ENCODE results near the gene SH3TC2.
A peak's percentile ranks its signal among the peaks of the same experiment; 100 is the strongest.

The SH3TC2 gene

DNA sequence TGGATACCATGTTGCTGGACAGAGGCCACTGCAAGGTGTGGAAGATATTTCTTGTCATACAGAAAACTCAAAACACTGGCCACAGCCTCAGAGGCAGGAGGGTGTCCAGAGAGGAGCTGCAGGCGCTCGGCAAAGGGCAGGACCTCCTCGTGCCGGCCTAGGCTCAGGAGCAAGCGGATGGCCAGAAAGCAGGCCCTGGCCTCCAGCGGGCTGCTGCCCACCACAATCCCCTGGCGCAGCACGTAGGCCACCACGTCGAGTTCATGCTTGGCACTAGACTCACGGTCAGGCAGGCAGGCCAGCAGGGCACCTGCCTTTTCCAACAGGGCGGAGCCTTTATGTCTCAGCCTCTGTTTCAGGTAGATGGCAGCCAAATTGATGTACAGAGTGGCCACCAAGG is 35.2 kb downstream of the SH3TC2 start:
- DNase-seq: no peak

- no peak for DNase-seq
Observed at GRCh38 chr5:149024943-149025342, 37.9 kb downstream of the SH3TC2 start.

GRCh38 chr5:149024477-149024876 is 38.4 kb downstream of the SH3TC2 start:
- no peak for DNase-seq

GRCh38 chr5:149022200-149022599 is 40.7 kb downstream of the SH3TC2 start:
- no peak for DNase-seq

- DNase-seq: no peak
Observed at GRCh38 chr5:149019679-149020078, 43.2 kb downstream of the SH3TC2 start.

DNA sequence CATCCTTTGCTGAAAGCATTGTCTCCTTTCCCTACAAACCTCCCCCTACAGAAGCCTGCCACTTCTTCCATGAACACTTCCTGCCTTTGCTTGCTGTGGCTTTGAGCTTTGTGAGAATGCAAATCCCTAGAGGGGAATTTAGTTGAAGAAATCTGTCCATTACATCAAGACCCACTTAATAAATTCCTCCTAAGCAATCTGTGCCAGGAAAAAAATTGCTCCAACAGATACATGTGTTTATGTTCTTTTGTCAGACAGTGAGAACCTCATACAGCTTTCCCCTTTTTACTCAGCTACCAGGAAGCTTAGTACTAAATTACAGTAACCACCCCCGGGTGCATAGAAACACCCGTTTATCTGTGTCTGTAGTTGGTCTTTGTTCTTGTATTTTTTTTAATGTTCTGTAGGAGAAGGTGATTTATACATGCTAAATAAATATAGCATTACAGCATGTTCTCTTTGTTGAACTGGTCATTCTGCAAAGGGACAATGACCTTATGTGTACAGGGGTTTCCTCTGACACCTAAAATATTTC is 43.9 kb downstream of the SH3TC2 start:
- DNase-seq: no peak

- DNase-seq: no peak
Observed at GRCh38 chr5:149017636-149018035, 45.2 kb downstream of the SH3TC2 start.

GRCh38 chr5:149015561-149015960 is 47.3 kb downstream of the SH3TC2 start:
- no peak for DNase-seq

DNA sequence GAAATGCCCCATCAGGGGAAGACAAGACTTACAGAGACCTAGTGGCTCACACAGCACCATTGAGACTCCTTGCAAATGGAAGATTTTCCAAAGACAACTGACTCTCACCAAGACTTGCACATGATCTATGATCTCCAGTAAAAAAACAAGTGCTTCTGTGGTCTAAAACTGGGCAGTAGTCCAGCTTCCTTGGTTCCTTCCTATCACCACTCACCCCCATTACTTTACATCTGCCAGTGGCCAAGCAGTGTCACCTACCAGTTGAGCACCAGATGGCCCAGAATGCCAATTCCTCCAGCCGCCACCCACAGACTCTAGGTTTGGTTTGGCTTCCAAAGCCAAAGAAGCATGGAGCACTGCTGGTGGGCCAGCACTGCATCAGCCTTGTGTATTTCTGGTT is 47.7 kb downstream of the SH3TC2 start:
- DNase-seq: no peak

DNA sequence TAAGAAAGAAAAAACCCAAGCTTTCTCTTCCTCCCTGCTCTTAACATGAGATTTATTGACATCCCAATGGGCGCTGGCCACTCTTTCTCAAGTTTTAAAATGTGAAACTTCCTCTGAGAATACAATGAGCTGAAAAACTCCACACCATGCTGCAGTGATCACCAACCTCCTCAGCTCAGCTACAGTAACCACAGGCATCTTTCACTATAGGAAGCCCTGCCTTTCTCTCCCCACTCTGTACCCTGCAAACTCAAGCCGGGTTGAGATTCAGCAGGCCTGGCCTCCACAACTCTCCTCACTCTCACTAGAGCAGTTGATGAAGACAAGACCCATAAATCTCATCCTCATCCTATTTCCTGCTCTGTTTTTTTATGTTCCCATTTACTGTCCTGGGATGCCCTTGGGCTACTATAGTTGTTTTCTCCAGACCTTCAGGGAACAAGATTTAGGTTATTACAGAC is 48.3 kb downstream of the SH3TC2 start:
- no peak for DNase-seq

GRCh38 chr5:149013796-149014195 is 49.1 kb downstream of the SH3TC2 start:
- DNase-seq: no peak

GRCh38 chr5:149012350-149012749 is 50.5 kb downstream of the SH3TC2 start:
- no peak for DNase-seq

DNA sequence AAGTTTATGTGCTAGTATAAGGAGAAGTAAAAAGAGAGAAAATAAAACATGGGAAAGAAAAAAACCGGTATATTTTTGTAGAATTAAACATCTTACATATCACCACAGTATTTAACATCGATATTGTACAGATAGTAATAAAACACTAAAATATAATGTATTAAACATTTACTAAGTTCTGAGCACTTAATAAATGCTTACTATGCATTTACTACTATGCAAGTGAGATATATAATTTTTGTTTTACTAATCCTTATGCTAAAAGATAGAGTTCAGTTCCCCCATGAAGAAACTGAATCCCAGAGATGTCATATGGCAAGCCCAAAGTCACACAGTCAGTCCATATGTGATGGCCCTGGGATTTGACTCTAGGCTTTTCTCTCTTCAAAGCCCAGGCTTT is 51.1 kb downstream of the SH3TC2 start:
- DNase-seq: no peak

GRCh38 chr5:149011084-149011483 is 51.8 kb downstream of the SH3TC2 start:
- no peak for DNase-seq

DNA sequence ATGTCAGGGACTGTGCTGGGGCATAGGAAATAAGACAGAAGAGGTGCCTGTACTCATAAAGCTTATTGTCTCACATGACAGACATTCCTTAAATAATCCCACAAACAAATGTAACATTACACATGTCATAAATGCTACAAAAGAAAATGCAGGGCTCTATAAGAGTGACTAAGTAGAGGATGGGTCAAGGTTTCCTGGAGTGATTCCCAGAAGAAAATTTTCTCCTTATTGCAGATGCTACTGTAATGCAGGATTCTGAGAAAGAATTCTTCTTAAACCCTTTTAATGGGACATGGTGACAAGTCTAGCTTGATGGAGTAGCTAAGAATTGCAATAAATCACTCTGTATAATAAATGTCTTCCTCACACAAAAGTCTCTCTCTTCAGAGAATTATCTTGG is 55.7 kb downstream of the SH3TC2 start:
- DNase-seq: no peak

- DNase-seq: no peak
Observed at GRCh38 chr5:149006426-149006825, 56.4 kb downstream of the SH3TC2 start.

- peak; percentile 6 for DNase-seq
Observed at GRCh38 chr5:149005077-149005892, 57.6 kb downstream of the SH3TC2 start.

DNA sequence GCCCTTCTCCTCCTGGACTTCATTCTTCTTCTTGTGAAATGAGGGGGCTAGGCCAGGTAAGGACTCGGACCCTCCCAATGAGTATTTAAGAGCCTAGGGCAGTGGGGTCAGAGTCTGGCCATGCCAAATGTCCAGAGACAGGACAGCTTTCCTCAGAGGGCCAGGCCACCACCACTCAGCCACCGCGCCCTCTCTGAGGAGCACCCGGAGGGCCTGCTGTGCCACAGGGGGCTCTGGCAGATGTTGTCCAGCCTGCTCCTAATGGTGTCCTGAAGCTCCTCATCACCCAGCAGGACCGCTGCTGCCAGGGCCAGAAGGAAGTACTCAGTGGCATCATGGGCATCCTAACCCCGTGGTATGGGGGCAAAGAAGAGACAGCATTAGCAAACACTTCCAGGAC is 58.3 kb downstream of the SH3TC2 start:
- DNase-seq: no peak

GRCh38 chr5:149002761-149003689 is 59.8 kb downstream of the SH3TC2 start:
- DNase-seq: peak; percentile 8

GRCh38 chr5:149002053-149002452 is 60.8 kb downstream of the SH3TC2 start:
- DNase-seq: no peak

GRCh38 chr5:149001162-149001561 is 61.7 kb downstream of the SH3TC2 start:
- DNase-seq: no peak

GRCh38 chr5:148999741-149000140 is 63.1 kb downstream of the SH3TC2 start:
- no peak for DNase-seq

- peak; percentile 71 for DNase-seq
Observed at GRCh38 chr5:148998174-148998797, 64.6 kb downstream of the SH3TC2 start.

All from inflammatory macrophage treated with lipopolysaccharide for 4 hours (primary cell).